ENCODE data around the gene USP25. TPM values are rescaled to one million over a fixed set of nuclear protein-coding genes. Genes with fewer than 3 reads are reported as not detected.

Gene USP25
- total and polyA plus RNA-seq, 2 experiments from 2014 or later: 18.7 to 59.5 TPM

- no peaks in the 10 kb centered on the region for H3K36me3 ChIP-seq (replicated peaks; ENCODE audit: insufficient read depth, low read depth)
- H3K4me3 ChIP-seq: peak overlapping the region; percentile 43
- peak overlapping the region; percentile 55 for H2AFZ ChIP-seq
- H3K27ac ChIP-seq: peak overlapping the region; percentile 94
- peaks cover 6% of the 10 kb centered on the region for H3K4me1 ChIP-seq (ENCODE audit: insufficient read depth)
- no peaks in the 10 kb centered on the region for H3K27me3 ChIP-seq
- no peaks in the 10 kb centered on the region for H3K9me2 ChIP-seq (replicated peaks; ENCODE audit: insufficient read depth)
- H3K4me2 ChIP-seq: peak overlapping the region; percentile 78
- H3K79me2 ChIP-seq: peaks cover 34% of the 10 kb centered on the region
- no peaks in the 10 kb centered on the region for H3K9me3 ChIP-seq (ENCODE audit: low read depth)
- DNase-seq (ENCODE audit: low spot score): no peak
- TF ChIP-seq EZH2phosphoT487 (IDR thresholded peaks at IDR 0.05; ENCODE audit: low read depth, severe bottlenecking, unreplicated experiment) (no peak), EZH2 (IDR thresholded peaks at IDR 0.05; ENCODE audit: borderline replicate concordance) (no peak), CTCF (IDR thresholded peaks at IDR 0.05; ENCODE audit: poor library complexity) (no peak)
- H4K20me1 ChIP-seq (ENCODE audit: insufficient read depth, poor library complexity, severe bottlenecking): peaks cover 24% of the 10 kb centered on the region
- WGBS (ENCODE audit: low lambda C conversion rate, missing lambda C conversion rate): 8% methylated on average over 11 of the region's 11 CpGs
Measured at GRCh38 chr21:15729346-15729673, 472 bp upstream of the USP25 start.

DNA sequence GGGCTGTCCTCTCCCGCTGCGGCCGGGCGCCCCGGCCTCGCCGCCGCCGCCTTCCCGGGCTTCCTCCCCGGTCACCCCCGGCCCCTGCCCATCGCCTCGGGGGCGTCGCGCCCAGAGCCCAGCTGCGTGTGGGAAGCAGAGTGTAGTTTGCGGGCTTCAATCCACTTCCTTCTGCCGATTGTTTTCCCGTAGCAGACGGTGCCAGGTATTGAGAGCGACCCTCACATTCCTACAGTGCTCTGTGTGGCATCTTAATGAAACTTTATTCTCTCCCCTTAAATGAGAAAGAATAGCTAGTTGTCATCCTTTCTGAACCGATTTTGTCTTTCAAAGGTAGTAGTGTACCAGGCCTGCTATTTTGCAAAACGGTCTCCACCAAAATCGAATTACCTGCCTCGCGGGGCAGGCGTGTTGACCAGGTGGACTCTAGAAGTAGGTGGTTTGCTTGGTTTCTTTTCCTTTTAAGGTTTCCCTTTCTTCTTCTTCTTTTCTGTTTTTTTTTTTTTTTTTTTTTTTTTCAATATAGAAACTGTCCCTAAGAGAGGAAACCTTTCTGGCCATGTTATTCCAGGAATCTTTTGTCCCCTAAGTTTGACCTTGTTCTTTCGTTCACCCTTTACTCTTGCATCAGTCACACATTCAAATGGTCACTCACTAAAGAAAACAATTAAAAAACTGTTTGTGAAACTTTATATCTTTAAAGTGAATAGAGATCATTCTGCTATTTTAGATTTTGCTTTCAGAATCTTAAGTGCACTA lies 881 bp downstream of the USP25 start:
- H3K4me2 ChIP-seq: peak overlapping the region; percentile 77
- peak overlapping the region; percentile 94 for H3K27ac ChIP-seq
- peak overlapping the region; percentile 38 for H3K4me3 ChIP-seq
- 0% methylated on average over 19 of the region's 30 CpGs for WGBS (ENCODE audit: low lambda C conversion rate, missing lambda C conversion rate)
- peaks cover 48% of the 10 kb centered on the region for H3K79me2 ChIP-seq
- no peaks in the 10 kb centered on the region for H3K27me3 ChIP-seq
- TF ChIP-seq EZH2 (IDR thresholded peaks at IDR 0.05; ENCODE audit: borderline replicate concordance) (no peak), EZH2phosphoT487 (IDR thresholded peaks at IDR 0.05; ENCODE audit: low read depth, severe bottlenecking, unreplicated experiment) (no peak), CTCF (IDR thresholded peaks at IDR 0.05; ENCODE audit: poor library complexity) (no peak)
- H3K36me3 ChIP-seq (replicated peaks; ENCODE audit: insufficient read depth, low read depth): no peaks in the 10 kb centered on the region
- DNase-seq (ENCODE audit: low spot score): peak; percentile 12
- H3K9me3 ChIP-seq (ENCODE audit: low read depth): no peaks in the 10 kb centered on the region
- no peaks in the 10 kb centered on the region for H3K9me2 ChIP-seq (replicated peaks; ENCODE audit: insufficient read depth)
- peak overlapping the region; percentile 47 for H2AFZ ChIP-seq
- H3K4me1 ChIP-seq (ENCODE audit: insufficient read depth): peaks cover 16% of the 10 kb centered on the region
- peaks cover 34% of the 10 kb centered on the region for H4K20me1 ChIP-seq (ENCODE audit: insufficient read depth, poor library complexity, severe bottlenecking)

GRCh38 chr21:15731243-15731613 lies 1.4 kb downstream of the USP25 start:
- no peaks in the 10 kb centered on the region for H3K9me2 ChIP-seq (replicated peaks; ENCODE audit: insufficient read depth)
- H3K4me1 ChIP-seq (ENCODE audit: insufficient read depth): peaks cover 22% of the 10 kb centered on the region
- peak overlapping the region; percentile 94 for H3K27ac ChIP-seq
- H3K4me3 ChIP-seq: peak overlapping the region; percentile 38
- no peak for TF ChIP-seq CTCF (IDR thresholded peaks at IDR 0.05; ENCODE audit: poor library complexity)
- no peak for TF ChIP-seq EZH2 (IDR thresholded peaks at IDR 0.05; ENCODE audit: borderline replicate concordance)
- TF ChIP-seq EZH2phosphoT487 (IDR thresholded peaks at IDR 0.05; ENCODE audit: low read depth, severe bottlenecking, unreplicated experiment): no peak
- no peak overlapping the region for H2AFZ ChIP-seq
- no peaks in the 10 kb centered on the region for H3K9me3 ChIP-seq (ENCODE audit: low read depth)
- H3K79me2 ChIP-seq: peaks cover 54% of the 10 kb centered on the region
- WGBS (ENCODE audit: low lambda C conversion rate, missing lambda C conversion rate): 14% methylated on average over 4 of the region's 4 CpGs
- DNase-seq (ENCODE audit: low spot score): no peak
- peaks cover 39% of the 10 kb centered on the region for H4K20me1 ChIP-seq (ENCODE audit: insufficient read depth, poor library complexity, severe bottlenecking)
- no peaks in the 10 kb centered on the region for H3K36me3 ChIP-seq (replicated peaks; ENCODE audit: insufficient read depth, low read depth)
- H3K27me3 ChIP-seq: no peaks in the 10 kb centered on the region
- H3K4me2 ChIP-seq: peak overlapping the region; percentile 77

Data from hepatocyte (in vitro differentiated cells).